Adrenal gland (tissue), 19 donors: ENCODE measurements around the gene FANCL. TPM values are rescaled to one million over a fixed set of nuclear protein-coding genes. Genes with fewer than 3 reads are reported as not detected.
"Not testable (repeated sequence)": the region's sequence is repeated elsewhere in the genome, so short reads cannot be mapped to it uniquely, and the experiment has no call there.

Source experiments
- DNase-seq, 7 donors: peaks; one replicate each; pipeline ENCODE4 v3.0.0-alpha.2; 2019 to 2020
- H3K27ac ChIP-seq, 5 donors: fragments of 200-600 bp; sonication (generic) in 4 of 5; 1 replicate in 3 of 5; 2 replicates in 2 of 5; pipeline versions ENCODE4 v1.5.1 to v1.8.0; 2016 to 2020; ENCODE audit warnings: mild to moderate bottlenecking in 1 of 5
- H3K27me3 ChIP-seq: fragments of 200-600 bp; 2 replicates; pipeline ENCODE4 v1.8.0; 2021
- H3K36me3 ChIP-seq, 2 donors: fragments of 200-600 bp; replicated peaks in 1 of 2; 1 replicate in 1 of 2; 2 replicates in 1 of 2; pipeline versions ENCODE4 v1.5.1 to v1.8.0; 2018 to 2022
- H3K4me1 ChIP-seq, 2 donors: fragments of 200-600 bp; replicated peaks in 1 of 2; 1 replicate in 1 of 2; 2 replicates in 1 of 2; pipeline versions ENCODE4 v1.5.1 to v1.8.0; 2018 to 2021
- H3K4me3 ChIP-seq, 4 donors: fragments of 200-600 bp; sonication (generic) in 3 of 4; one replicate each; pipeline ENCODE4 v1.5.1; 2016 to 2018
- H3K9me3 ChIP-seq, 3 donors: fragments of 200-600 bp; sonication (generic) in 1 of 3; replicated peaks in 1 of 3; 1 replicate in 2 of 3; 2 replicates in 1 of 3; pipeline versions ENCODE4 v1.5.1 to v1.8.0; 2016 to 2021
- POLR2A ChIP-seq, 2 donors: fragments of 450-650 bp; IDR thresholded peaks; one replicate each; pipeline ENCODE4 v1.6.1; 2017; ENCODE audit warnings: antibody characterized with exemption in 2 of 2, mild to moderate bottlenecking in 2 of 2, moderate library complexity in 1 of 2
- WGBS, 4 donors: extraction: QIAGEN DNeasy Blood & Tissue Kit in 2 of 4; methylation state at CpG; one replicate each; pipeline versions ENCODE4 v1.1.5 to v1.1.7; 2013 to 2017; 5-methylcytosine and 5-hydroxymethylcytosine counted together
- intact Hi-C, 2 donors: fragments of 100-400 bp; cut with DNase I; formaldehyde crosslinking; loops; one replicate each; pipeline versions ENCODE4 v1.14.1 to v1.15.0; 2022 to 2023
- long read RNA-seq, 10 donors: library from polyadenylated mRNA in 3 of 10; unstranded in 2 of 10; stranded (forward) in 1 of 10; transcript quantifications; one replicate each; pipeline ENCODE4 v2.0.0 and lab custom pipeline, GENCODE V29; 2021 to 2026
- polyA plus RNA-seq, 3 donors: library from polyadenylated mRNA; stranded (reverse); fragments of 200-250 nt in 2 of 3; fragments of 350-450 nt in 1 of 3; fragmentation: Illumina TruSeq in 1 of 3; extraction: RNeasy Lipid Tissue Mini Kit (QIAGEN cat#74804) in 1 of 3; gene quantifications; one replicate each; pipeline ENCODE4 v1.2.3, GENCODE V29; 2013 to 2014
- total RNA-seq, 9 donors: library from RNA; depleted of rRNA in 4 of 9; stranded (reverse); fragments of >200 nt in 4 of 9; fragments of 120-200 nt in 1 of 9; fragmentation: NEBNext Ultra II Directional in 1 of 9; extraction: Animal tissue kit (Norgen Biotek cat#: 25700) in 1 of 9; gene quantifications; one replicate each; pipeline versions ENCODE4 v1.1.0 to v1.2.4, GENCODE V29; 2013 to 2023
- TF ChIP-seq, protein P1 (sequence below), 6 experiments: fragments of 450-650 bp in 4 of 6; fragments of 200-600 bp in 2 of 6; sonication (generic) in 1 of 6; IDR thresholded peaks; 1 replicate in 5 of 6; 2 replicates in 1 of 6; pipeline versions ENCODE4 v1.5.1 to v1.8.0; 2016 to 2021; ENCODE audit warnings: antibody characterized with exemption in 6 of 6, mild to moderate bottlenecking in 2 of 6, moderate library complexity in 1 of 6
- donor health status: healthy with polysubstance abuse.
- donor health status: Bipolar disorder and iron deficiency.
- donor health status: DM: yes; HTN: yes; CAD: no.
- donor health status: DM: no; HTN: no; CAD: no.
- donor health status: DM: no; HTN: no; CAD: no.
- donor health status: DM: yes; HTN: yes; CAD: no.

FANCL gene
- 10 to 100 TPM; 25.7 to 87.1 (median 50.6) TPM for total RNA-seq
- polyA plus RNA-seq = 10 to 100 TPM; 44.8 to 99.7 (median 72.8) TPM
- long read RNA-seq, donor 1, partial matches to known transcripts = 0 of 5 reads
- long read RNA-seq, donor 1, other reads (novel, unspliced or antisense) = 0 of 5 reads
- long read RNA-seq, donor 2, partial matches to known transcripts = 5 of 10 reads
- long read RNA-seq, donor 2, other reads (novel, unspliced or antisense) = 0 of 10 reads
- long read RNA-seq, donor 3, partial matches to known transcripts = 0 of 5 reads
- long read RNA-seq, donor 3, other reads (novel, unspliced or antisense) = 0 of 5 reads
- long read RNA-seq, donor 4, transcript FANCL-201 (14 exons, 1,683 nt) = major isoform, 16 of 24 reads
- long read RNA-seq, donor 4, partial matches to known transcripts = 3 of 24 reads
- long read RNA-seq, donor 4, other reads (novel, unspliced or antisense) = 1 of 24 reads
- long read RNA-seq, donor 5, transcript FANCL-202 (14 exons, 1,698 nt) = minor isoform, 13 of 77 reads
- long read RNA-seq, donor 5, transcript FANCL-201 (14 exons, 1,683 nt) = major isoform, 34 of 77 reads
- long read RNA-seq, donor 5, partial matches to known transcripts = 10 of 77 reads
- long read RNA-seq, donor 5, other reads (novel, unspliced or antisense) = 15 of 77 reads
- long read RNA-seq, donor 6, transcript FANCL-202 (14 exons, 1,698 nt) = minor isoform, 5 of 23 reads
- long read RNA-seq, donor 6, transcript FANCL-201 (14 exons, 1,683 nt) = major isoform, 11 of 23 reads
- long read RNA-seq, donor 6, partial matches to known transcripts = 3 of 23 reads
- long read RNA-seq, donor 6, other reads (novel, unspliced or antisense) = 3 of 23 reads
- long read RNA-seq, donor 7, partial matches to known transcripts = 0 of 3 reads
- long read RNA-seq, donor 7, other reads (novel, unspliced or antisense) = 0 of 3 reads
- long read RNA-seq, donor 8, transcript FANCL-201 (14 exons, 1,683 nt) = major isoform, 9 of 12 reads
- long read RNA-seq, donor 8, partial matches to known transcripts = 0 of 12 reads
- long read RNA-seq, donor 8, other reads (novel, unspliced or antisense) = 0 of 12 reads
- long read RNA-seq, donor 9, transcript FANCL-201 (14 exons, 1,683 nt) = major isoform, 6 of 7 reads
- long read RNA-seq, donor 9, partial matches to known transcripts = 0 of 7 reads
- long read RNA-seq, donor 9, other reads (novel, unspliced or antisense) = 0 of 7 reads
- long read RNA-seq, donor 10, transcript FANCL-201 (14 exons, 1,683 nt) = major isoform, 7 of 9 reads
- long read RNA-seq, donor 10, partial matches to known transcripts = 0 of 9 reads
- long read RNA-seq, donor 10, other reads (novel, unspliced or antisense) = 0 of 9 reads

DNA sequence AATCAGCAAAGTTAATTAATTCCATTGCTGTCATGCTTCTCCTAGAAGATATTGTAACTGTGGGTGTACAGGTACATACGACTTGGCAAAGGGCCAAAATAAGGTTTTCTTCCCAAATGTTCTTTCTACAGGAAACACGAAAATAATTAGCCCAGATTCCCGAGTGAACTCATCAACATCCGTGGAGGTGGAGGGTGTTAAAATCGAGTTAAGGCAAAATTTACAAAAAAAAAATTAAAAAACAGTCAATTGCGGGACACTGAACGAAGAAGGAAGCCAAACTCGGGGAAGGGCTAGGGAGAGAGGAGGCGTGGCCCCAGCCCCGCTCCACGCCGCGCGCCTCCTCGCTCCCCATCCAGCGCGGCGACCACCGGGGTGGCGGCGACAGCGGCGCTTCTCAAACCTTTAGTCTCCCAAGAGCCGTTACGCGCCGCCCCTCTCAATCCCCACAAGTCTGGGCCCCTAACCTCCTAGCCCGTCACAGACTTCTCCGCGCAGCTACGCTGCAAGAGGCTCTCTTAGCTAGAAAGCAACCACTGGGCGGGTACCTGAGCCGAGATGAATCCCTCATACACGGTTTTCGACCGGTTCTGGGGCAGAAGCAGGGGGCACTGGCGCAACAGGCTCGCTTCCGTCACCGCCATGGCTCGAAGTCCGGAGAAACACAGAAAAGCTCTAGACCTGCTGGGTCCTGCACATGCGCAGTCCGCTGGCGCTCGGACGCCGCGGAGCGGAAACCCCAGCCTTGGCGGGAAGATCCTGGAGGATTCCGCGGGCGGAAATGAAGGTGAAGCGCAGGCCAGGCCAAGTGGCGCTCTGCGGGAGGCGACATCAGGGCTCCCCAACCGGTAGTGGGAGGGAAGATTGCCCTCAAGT lies at the start of gene FANCL:
Gene FANCL, minus strand, starts transcription at position 656 of the 876 bp plus-strand sequence. Its CDS starts 12 bp downstream, at position 644.
- no peaks in the 10 kb centered on the region for H3K27me3 ChIP-seq
- peak; percentile 90 to 95 (median 92) for DNase-seq
- peaks cover 0 to 33% of the 10 kb centered on the region in 2 donors for H3K4me1 ChIP-seq
- H3K27ac ChIP-seq = peak within 1 kb of the TSS in 4 of 5 donors; percentile 75 to 92 (median 84)
- H3K4me3 ChIP-seq = peak within 1 kb of the TSS; percentile 93 to 99 (median 94)
- no peaks in the 10 kb centered on the region for H3K36me3 ChIP-seq
- no peaks in the 10 kb centered on the region for H3K9me3 ChIP-seq
- TF ChIP-seq POLR2A (IDR thresholded peaks at IDR 0.05) = peak in 1 of 2 donors; percentile 76
- TF ChIP-seq, protein P1, sequence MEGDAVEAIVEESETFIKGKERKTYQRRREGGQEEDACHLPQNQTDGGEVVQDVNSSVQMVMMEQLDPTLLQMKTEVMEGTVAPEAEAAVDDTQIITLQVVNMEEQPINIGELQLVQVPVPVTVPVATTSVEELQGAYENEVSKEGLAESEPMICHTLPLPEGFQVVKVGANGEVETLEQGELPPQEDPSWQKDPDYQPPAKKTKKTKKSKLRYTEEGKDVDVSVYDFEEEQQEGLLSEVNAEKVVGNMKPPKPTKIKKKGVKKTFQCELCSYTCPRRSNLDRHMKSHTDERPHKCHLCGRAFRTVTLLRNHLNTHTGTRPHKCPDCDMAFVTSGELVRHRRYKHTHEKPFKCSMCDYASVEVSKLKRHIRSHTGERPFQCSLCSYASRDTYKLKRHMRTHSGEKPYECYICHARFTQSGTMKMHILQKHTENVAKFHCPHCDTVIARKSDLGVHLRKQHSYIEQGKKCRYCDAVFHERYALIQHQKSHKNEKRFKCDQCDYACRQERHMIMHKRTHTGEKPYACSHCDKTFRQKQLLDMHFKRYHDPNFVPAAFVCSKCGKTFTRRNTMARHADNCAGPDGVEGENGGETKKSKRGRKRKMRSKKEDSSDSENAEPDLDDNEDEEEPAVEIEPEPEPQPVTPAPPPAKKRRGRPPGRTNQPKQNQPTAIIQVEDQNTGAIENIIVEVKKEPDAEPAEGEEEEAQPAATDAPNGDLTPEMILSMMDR (IDR thresholded peaks at IDR 0.05) = peak in 1 of 6 experiments; percentile 6
- WGBS, 4 donors = 0 to 1% (median 0%) methylated on average over 29 to 59 of the region's 59 CpGs
- intact Hi-C loops = no loop called here

DNA sequence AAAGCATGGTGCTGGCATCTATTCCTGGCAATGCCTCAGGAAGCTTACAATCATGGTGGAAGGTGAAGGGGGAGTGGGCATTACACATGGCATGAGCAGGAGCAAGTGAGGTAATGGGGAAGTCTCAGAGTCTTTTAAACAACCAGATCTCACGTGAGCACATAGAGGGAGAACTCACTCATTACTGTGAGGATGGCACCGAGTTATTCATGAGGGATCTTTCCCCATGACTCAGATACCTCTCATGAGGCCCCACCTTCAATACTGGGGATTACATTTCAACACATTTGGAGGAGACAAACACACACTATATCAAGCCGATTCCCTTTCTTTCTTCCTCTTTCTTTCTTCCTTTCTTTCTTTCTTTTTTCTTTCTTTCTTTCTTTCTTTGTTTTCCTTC lies 47.9 kb upstream of the FANCL start:
- intact Hi-C loops = no loop called here

DNA sequence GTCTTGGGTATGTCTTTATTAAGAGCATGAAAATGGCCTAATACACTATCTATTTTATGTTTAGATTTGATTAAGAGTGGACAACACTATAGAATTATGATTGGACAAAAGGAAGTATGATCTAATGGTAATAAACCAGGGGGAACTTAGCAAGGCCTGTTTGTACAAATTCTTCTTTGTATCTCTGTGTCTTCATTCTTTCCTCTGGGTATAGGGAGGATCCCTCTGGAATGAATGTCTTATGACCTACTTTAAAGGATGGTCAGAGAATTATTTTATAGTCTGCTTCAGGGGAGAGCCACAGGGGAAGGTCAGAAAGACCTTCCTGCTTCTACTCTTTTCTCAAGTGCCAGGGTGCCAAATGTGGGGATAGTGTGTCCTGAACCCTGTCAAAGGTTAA lies 42.8 kb upstream of the FANCL start:
- no peak overlapping the region for H3K27ac ChIP-seq
- no peak for DNase-seq

More for the DNA sequence above, 47.9 kb upstream of the FANCL start:
- 66 to 82% (median 80%) methylated on average over 3 of the region's 3 CpGs for WGBS, 4 donors
- no peak for DNase-seq
- H3K36me3 ChIP-seq = no peaks in the 10 kb centered on the region
- TF ChIP-seq, protein P1 (IDR thresholded peaks at IDR 0.05) = no peak
- no peak for TF ChIP-seq POLR2A (IDR thresholded peaks at IDR 0.05)
- no peak overlapping the region for H3K4me3 ChIP-seq
- no peaks in the 10 kb centered on the region for H3K4me1 ChIP-seq
- H3K27me3 ChIP-seq = no peaks in the 10 kb centered on the region
- no peaks in the 10 kb centered on the region for H3K9me3 ChIP-seq
- H3K27ac ChIP-seq = no peak overlapping the region

DNA sequence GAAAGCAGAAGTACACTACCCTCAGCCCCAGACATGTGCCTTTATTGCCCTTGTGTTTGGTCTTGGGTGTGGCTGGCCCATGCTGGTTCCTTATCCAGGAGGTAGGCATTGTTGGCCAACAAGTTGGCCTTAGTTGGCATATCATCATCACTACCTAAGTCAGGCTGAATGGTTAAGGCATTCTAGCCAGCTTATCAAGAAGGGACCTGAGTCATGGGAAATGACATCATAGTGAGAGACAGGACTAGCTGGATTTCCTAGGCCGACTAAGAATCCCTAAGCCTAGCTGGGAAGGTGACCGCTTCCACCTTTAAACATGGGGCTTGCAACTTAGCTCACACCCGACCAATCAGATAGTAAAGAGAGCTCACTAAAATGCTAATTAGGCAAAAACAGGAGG lies 34.0 kb upstream of the FANCL start:
- DNase-seq, H3K9me3 ChIP-seq, intact Hi-C loops, H3K27ac ChIP-seq, H3K4me3 ChIP-seq, H3K36me3 ChIP-seq, H3K27me3 ChIP-seq, H3K4me1 ChIP-seq: not testable (repeated sequence)
- WGBS, 4 donors = 72 to 91% (median 89%) methylated on average over 3 of the region's 3 CpGs

More for the DNA sequence above, 42.8 kb upstream of the FANCL start:
- Histone ChIP-seq H3K36me3 (no peaks in the 10 kb centered on the region), H3K4me1 (no peaks in the 10 kb centered on the region), H3K4me3 (no peak overlapping the region), H3K9me3 (no peaks in the 10 kb centered on the region), H3K27me3 (no peaks in the 10 kb centered on the region)
- TF ChIP-seq, protein P1 (IDR thresholded peaks at IDR 0.05) = no peak
- TF ChIP-seq POLR2A (IDR thresholded peaks at IDR 0.05) = no peak
- intact Hi-C loops = no loop called here
